B cell (primary cell): ENCODE data around the gene WDR86. TPM values are rescaled to one million over a fixed set of nuclear protein-coding genes. Genes with fewer than 3 reads are reported as not detected.

Experiments used
- ATAC-seq: fragments of 200-7000 bp; cut with Tn5 transposase; one replicate; pipeline ENCODE4 v1.10.0; 2021; ENCODE audit warnings: low read depth, mild to moderate bottlenecking, moderate number of reproducible peaks, moderate library complexity
- CTCF ChIA-PET: fragments of 350-600 bp; sonication (Branson Sonifier 250); formaldehyde crosslinking; loops from one replicate; lab custom pipeline; 2021; ENCODE audit warnings: antibody characterized with exemption, inconsistent platforms; lab: Charles Lee
- POLR2A ChIA-PET: fragments of 350-600 bp; sonication (Branson Sonifier 250); formaldehyde crosslinking; loops from one replicate; lab custom pipeline; 2021; ENCODE audit warnings: antibody characterized with exemption; lab: Charles Lee
- DNase-seq: peaks from one replicate; pipeline ENCODE4 v3.0.0; 2013
- H2AFZ ChIP-seq: 2 replicates; pipeline ENCODE4 v1.6.1; 2012; ENCODE audit warnings: mild to moderate bottlenecking, low read depth, low read length; ENCODE audit not compliant: insufficient read depth, poor library complexity, severe bottlenecking
- H3K27ac ChIP-seq, 2 donors: 1 replicate in 1 of 2; 2 replicates in 1 of 2; pipeline ENCODE4 v1.5.1; 2012 to 2013; ENCODE audit warnings: low read length in 2 of 2, mild to moderate bottlenecking in 2 of 2, moderate library complexity in 1 of 2
- H3K27me3 ChIP-seq, 4 experiments: fragments of 200-600 bp in 1 of 4; sonication (generic) in 1 of 4; replicated peaks in 1 of 4; 1 replicate in 2 of 4; 2 replicates in 2 of 4; pipeline versions ENCODE4 v1.6.1 to v1.7.0; 2013 to 2016; ENCODE audit warnings: low read length in 3 of 4, mild to moderate bottlenecking in 2 of 4, mixed read lengths in 1 of 4, moderate library complexity in 1 of 4; ENCODE audit not compliant: insufficient read depth in 4 of 4, control insufficient read depth in 3 of 4; ENCODE audit errors: control extremely low read depth in 1 of 4
- H3K36me3 ChIP-seq, 2 experiments: replicated peaks in 1 of 2; 1 replicate in 1 of 2; 2 replicates in 1 of 2; pipeline versions ENCODE4 v1.6.1 to v1.7.1; 2013; ENCODE audit warnings: low read length in 1 of 2; ENCODE audit not compliant: insufficient read depth in 2 of 2, control insufficient read depth in 1 of 2; ENCODE audit errors: control extremely low read depth in 1 of 2, extremely low read depth in 1 of 2
- H3K4me1 ChIP-seq, 2 donors: fragments of 200-600 bp in 1 of 2; sonication (generic) in 1 of 2; 1 replicate in 1 of 2; 2 replicates in 1 of 2; pipeline versions ENCODE4 v1.5.1 to v1.6.1; 2013 to 2017; ENCODE audit warnings: low read length in 2 of 2; ENCODE audit not compliant: control insufficient read depth in 2 of 2, insufficient read depth in 2 of 2
- H3K4me2 ChIP-seq: replicated peaks from 2 replicates; pipeline ENCODE3; 2012; ENCODE audit warnings: mild to moderate bottlenecking, low read depth, low read length; ENCODE audit not compliant: poor library complexity, severe bottlenecking
- H3K4me3 ChIP-seq, 5 experiments: fragments of 200-600 bp in 1 of 5; sonication (generic) in 1 of 5; 1 replicate in 3 of 5; 2 replicates in 2 of 5; pipeline versions ENCODE4 v1.5.1 to v1.7.0; 2011 to 2016; ENCODE audit warnings: low read length in 4 of 5, mild to moderate bottlenecking in 4 of 5, low read depth in 2 of 5, control low read depth in 1 of 5, moderate library complexity in 1 of 5; ENCODE audit not compliant: insufficient read depth in 1 of 5; ENCODE audit errors: control extremely low read depth in 1 of 5, extremely low read depth in 1 of 5
- H3K79me2 ChIP-seq: fragments of 200-600 bp; sonication (generic); one replicate; pipeline ENCODE4 v1.6.0; 2016; ENCODE audit warnings: low read length; ENCODE audit not compliant: control insufficient read depth, insufficient read depth
- H3K9ac ChIP-seq: fragments of 200-600 bp; sonication (generic); 2 replicates; pipeline ENCODE4 v1.6.1; 2017; ENCODE audit warnings: mild to moderate bottlenecking, low read length, moderate library complexity
- H3K9me3 ChIP-seq, 3 donors: one replicate each; pipeline versions ENCODE4 v1.6.1 to v1.7.1; 2013; ENCODE audit warnings: low read length in 2 of 3; ENCODE audit not compliant: control insufficient read depth in 2 of 3, insufficient read depth in 1 of 3; ENCODE audit errors: control extremely low read depth in 1 of 3
- H4K20me1 ChIP-seq: 2 replicates; pipeline ENCODE4 v1.6.0; 2012; ENCODE audit warnings: mild to moderate bottlenecking, low read length; ENCODE audit not compliant: insufficient read depth, control insufficient read depth, poor library complexity, severe bottlenecking
- H3K27ac Mint-ChIP-seq: one replicate; pipeline ENCODE4 v1.8.0; 2021; ENCODE audit warnings: mixed read lengths
- H3K27me3 Mint-ChIP-seq: one replicate; pipeline ENCODE4 v1.8.0; 2021; ENCODE audit warnings: mixed read lengths
- H3K4me1 Mint-ChIP-seq: one replicate; pipeline ENCODE4 v1.8.0; 2021; ENCODE audit warnings: mixed read lengths
- H3K4me3 Mint-ChIP-seq: one replicate; pipeline ENCODE4 v1.8.0; 2021; ENCODE audit warnings: mixed read lengths
- H3K9me3 Mint-ChIP-seq: one replicate; pipeline ENCODE4 v1.8.0; 2022; ENCODE audit warnings: mixed read lengths; ENCODE audit not compliant: insufficient read depth
- EZH2 ChIP-seq: IDR thresholded peaks from 2 replicates; pipeline ENCODE4 v1.6.1; 2012; ENCODE audit warnings: borderline replicate concordance, low read depth, mild to moderate bottlenecking, moderate library complexity, low read length; ENCODE audit not compliant: insufficient read depth, poor library complexity, severe bottlenecking
- WGBS: methylation state at CpG from one replicate; pipeline ENCODE4 v1.1.5; 2013; ENCODE audit warnings: missing lambda C conversion rate; ENCODE audit not compliant: insufficient coverage; 5-methylcytosine and 5-hydroxymethylcytosine counted together
- intact Hi-C: fragments of 100-400 bp; cut with micrococcal nuclease; formaldehyde crosslinking; loops from one replicate; pipeline ENCODE4 v1.10.0; 2022
- polyA plus RNA-seq: library from polyadenylated mRNA; depleted of rRNA; stranded (reverse); fragments of >200 nt; gene quantifications from 2 replicates; pipeline ENCODE4 v1.2.3, GENCODE V29; 2012
- total RNA-seq, 2 donors: library from RNA; stranded (reverse); fragments of 120-200 nt in 1 of 2; gene quantifications; 1 replicate in 1 of 2; 2 replicates in 1 of 2; pipeline versions ENCODE4 v1.2.3 to v1.2.4, GENCODE V29; 2013 to 2022
- TF ChIP-seq, protein P1 (sequence below): fragments of 200-600 bp; IDR thresholded peaks from one replicate; pipeline ENCODE4 v1.8.0; 2022; ENCODE audit warnings: antibody characterized with exemption, mild to moderate bottlenecking

WDR86 gene
- total and polyA plus RNA-seq, 2 donors (not counting 1 experiment from before 2014, with no cell fraction given) = 1.4 to 1.5 TPM

DNA sequence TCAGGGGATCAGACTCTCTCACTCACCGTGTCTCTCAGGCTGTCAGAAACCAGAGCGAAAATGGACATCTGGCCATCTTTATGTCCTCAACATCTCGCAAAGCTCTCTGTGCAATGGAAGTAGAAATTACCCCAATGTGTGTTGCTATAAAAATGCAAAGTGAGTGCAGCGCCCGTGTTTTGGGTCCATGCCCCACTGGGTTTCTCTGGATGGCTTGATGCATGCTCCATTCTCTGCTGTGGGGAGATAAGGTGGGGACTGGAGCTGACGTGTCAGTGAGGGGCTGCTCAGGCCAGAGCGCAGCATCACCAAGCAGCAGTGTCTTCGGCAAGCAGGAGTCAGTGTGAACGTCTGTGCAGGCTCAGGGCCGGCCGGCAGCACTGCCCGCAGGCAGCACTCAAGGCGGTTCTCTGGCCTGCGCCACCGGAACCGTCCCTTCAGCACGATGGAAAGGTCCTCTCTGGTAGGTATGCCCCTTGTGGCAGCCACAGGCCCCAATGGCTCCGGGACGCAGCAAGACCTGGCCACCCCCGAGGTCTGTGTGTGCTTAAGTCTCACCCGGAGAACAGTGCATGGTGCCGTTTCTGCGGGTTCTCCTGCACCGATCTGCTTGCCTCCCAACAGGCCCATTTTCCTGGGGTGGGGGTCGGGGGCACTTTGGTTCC, 30.2 kb downstream of the WDR86 start:
- intact Hi-C loops = no loop called here
- CTCF ChIA-PET = interaction anchor here (1.4 to 2.2 kb wide), 2 partner anchors 11 to 69 kb away, joined by 5 to 9 read pairs; no protein-coding TSS in a partner anchor

DNA sequence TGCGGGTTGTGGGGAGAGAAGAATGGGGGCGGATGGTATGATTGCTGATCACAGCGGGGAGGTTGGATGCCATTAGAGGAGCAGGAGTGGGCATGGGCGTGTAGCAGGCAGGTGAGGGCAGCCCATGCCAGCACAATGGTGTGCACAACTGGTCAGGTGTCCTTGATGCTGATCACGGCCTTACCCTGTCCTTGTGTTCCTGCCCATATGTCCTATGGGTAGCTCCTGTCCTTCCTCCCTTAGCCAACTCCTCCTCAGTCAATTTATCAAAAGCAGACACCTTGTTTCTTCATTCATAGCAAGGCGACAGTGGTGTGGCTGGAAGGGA, 30.7 kb downstream of the WDR86 start:
- peaks cover 9% of the 10 kb centered on the region for H3K27me3 Mint-ChIP-seq
- ATAC-seq = no peak
- Histone ChIP-seq H3K4me3 (no peak overlapping the region), H3K9ac (no peak overlapping the region), H3K36me3 (peaks cover 0 to 39% of the 10 kb centered on the region in 2 experiments), H3K79me2 (no peaks in the 10 kb centered on the region), H3K27me3 (peaks cover 0 to 12% (median 6%) of the 10 kb centered on the region in 4 experiments), H3K4me1 (peaks cover 18 to 23% of the 10 kb centered on the region in 2 donors), H2AFZ (no peak overlapping the region), H3K4me2 (no peak overlapping the region), H3K9me3 (peaks cover 0 to 9% (median 0%) of the 10 kb centered on the region in 3 donors), H3K27ac (no peak overlapping the region), H4K20me1 (peaks cover 1% of the 10 kb centered on the region)
- TF ChIP-seq, protein P1, sequence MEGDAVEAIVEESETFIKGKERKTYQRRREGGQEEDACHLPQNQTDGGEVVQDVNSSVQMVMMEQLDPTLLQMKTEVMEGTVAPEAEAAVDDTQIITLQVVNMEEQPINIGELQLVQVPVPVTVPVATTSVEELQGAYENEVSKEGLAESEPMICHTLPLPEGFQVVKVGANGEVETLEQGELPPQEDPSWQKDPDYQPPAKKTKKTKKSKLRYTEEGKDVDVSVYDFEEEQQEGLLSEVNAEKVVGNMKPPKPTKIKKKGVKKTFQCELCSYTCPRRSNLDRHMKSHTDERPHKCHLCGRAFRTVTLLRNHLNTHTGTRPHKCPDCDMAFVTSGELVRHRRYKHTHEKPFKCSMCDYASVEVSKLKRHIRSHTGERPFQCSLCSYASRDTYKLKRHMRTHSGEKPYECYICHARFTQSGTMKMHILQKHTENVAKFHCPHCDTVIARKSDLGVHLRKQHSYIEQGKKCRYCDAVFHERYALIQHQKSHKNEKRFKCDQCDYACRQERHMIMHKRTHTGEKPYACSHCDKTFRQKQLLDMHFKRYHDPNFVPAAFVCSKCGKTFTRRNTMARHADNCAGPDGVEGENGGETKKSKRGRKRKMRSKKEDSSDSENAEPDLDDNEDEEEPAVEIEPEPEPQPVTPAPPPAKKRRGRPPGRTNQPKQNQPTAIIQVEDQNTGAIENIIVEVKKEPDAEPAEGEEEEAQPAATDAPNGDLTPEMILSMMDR = no peak
- no peak for TF ChIP-seq EZH2
- DNase-seq = no peak
- intact Hi-C loops = no loop called here
- 92% methylated on average over 6 of the region's 6 CpGs for WGBS
- no peaks in the 10 kb centered on the region for H3K9me3 Mint-ChIP-seq
- ChIA-PET POLR2A (no interaction called here), CTCF (interaction anchor here (1.3 to 2.2 kb wide), 2 partner anchors 11 to 13 kb away, joined by 3 to 9 read pairs; no protein-coding TSS in a partner anchor)
- H3K27ac Mint-ChIP-seq = peak overlapping the region; percentile 56
- peak overlapping the region; percentile 52 for H3K4me3 Mint-ChIP-seq
- H3K4me1 Mint-ChIP-seq = peaks cover 23% of the 10 kb centered on the region

More for the DNA sequence above, 30.2 kb downstream of the WDR86 start:
- H3K27me3 ChIP-seq = peaks cover 0 to 12% (median 6%) of the 10 kb centered on the region in 4 experiments
- Mint-ChIP-seq H3K9me3 (no peaks in the 10 kb centered on the region), H3K27me3 (peaks cover 10% of the 10 kb centered on the region), H3K4me1 (peaks cover 23% of the 10 kb centered on the region), H3K4me3 (peak overlapping the region; percentile 52), H3K27ac (peak overlapping the region; percentile 56)
- no peak for TF ChIP-seq EZH2
- TF ChIP-seq, protein P1 = no peak
- no peak for ATAC-seq
- POLR2A ChIA-PET = no interaction called here
- no peak overlapping the region for H3K27ac ChIP-seq
- no peak overlapping the region for H3K9ac ChIP-seq
- no peak for DNase-seq
- no peak overlapping the region for H3K4me3 ChIP-seq
- H3K4me2 ChIP-seq = no peak overlapping the region
- peaks cover 0 to 34% of the 10 kb centered on the region in 2 experiments for H3K36me3 ChIP-seq
- no peaks in the 10 kb centered on the region for H4K20me1 ChIP-seq
- no peak overlapping the region for H2AFZ ChIP-seq
- 96% methylated on average over 22 of the region's 25 CpGs for WGBS
- no peaks in the 10 kb centered on the region for H3K79me2 ChIP-seq
- H3K9me3 ChIP-seq = peaks cover 0 to 12% (median 0%) of the 10 kb centered on the region in 3 donors
- peaks cover 18 to 23% of the 10 kb centered on the region in 2 donors for H3K4me1 ChIP-seq
